OCI-LY7 (cell line): Measurements from ENCODE around the gene DAND5.

Experiments
- CTCF ChIP-seq: fragments of 200-600 bp; sonication (generic); conservative IDR thresholded peaks from 2 replicates; pipeline ENCODE4 v1.5.1; 2014; ENCODE audit warnings: mild to moderate bottlenecking, antibody characterized with exemption, low read length, moderate library complexity, mixed read lengths
- EZH2phosphoT487 ChIP-seq: fragments of 200-600 bp; sonication (generic); IDR thresholded peaks from 2 replicates; pipeline ENCODE4 v1.6.1; 2018; ENCODE audit warnings: low read depth, borderline replicate concordance, mild to moderate bottlenecking, mixed run types, antibody characterized with exemption, low read length, moderate library complexity, mixed read lengths

GRCh38 chr19:13006431-13007281 is 37.3 kb downstream of the DAND5 start:
- TF ChIP-seq CTCF, result no peak
- TF ChIP-seq EZH2phosphoT487, result no peak
